Measurements from ENCODE around the gene RAD9A.

RAD9A gene

GRCh38 chr11:67405688-67406339 is 14.0 kb downstream of the RAD9A start:
- TF ChIP-seq CTCF (IDR thresholded peaks at IDR 0.05; ENCODE audit: low read depth, low read length) = no peak
- H3K4me3 ChIP-seq (ENCODE audit: low read depth, low read length) = no peak overlapping the region

- TF ChIP-seq CTCF (IDR thresholded peaks at IDR 0.05; ENCODE audit: low read depth, low read length) = no peak
- H3K4me3 ChIP-seq (ENCODE audit: low read depth, low read length) = no peak overlapping the region
Measured at GRCh38 chr11:67406420-67406968, 14.7 kb downstream of the RAD9A start.

GRCh38 chr11:67406969-67407687 is 15.3 kb downstream of the RAD9A start:
- TF ChIP-seq CTCF (IDR thresholded peaks at IDR 0.05; ENCODE audit: low read depth, low read length) = no peak
- H3K4me3 ChIP-seq (ENCODE audit: low read depth, low read length) = no peak overlapping the region

- no peak for TF ChIP-seq CTCF (IDR thresholded peaks at IDR 0.05; ENCODE audit: low read depth, low read length)
- no peak overlapping the region for H3K4me3 ChIP-seq (ENCODE audit: low read depth, low read length)
Measured at GRCh38 chr11:67407688-67408163, 15.9 kb downstream of the RAD9A start.

- no peak overlapping the region for H3K4me3 ChIP-seq (ENCODE audit: low read depth, low read length)
- no peak for TF ChIP-seq CTCF (IDR thresholded peaks at IDR 0.05; ENCODE audit: low read depth, low read length)
Measured at GRCh38 chr11:67408437-67409200, 16.8 kb downstream of the RAD9A start.

- H3K4me3 ChIP-seq (ENCODE audit: low read depth, low read length) = no peak overlapping the region
- TF ChIP-seq CTCF (IDR thresholded peaks at IDR 0.05; ENCODE audit: low read depth, low read length) = no peak
Measured at GRCh38 chr11:67409261-67409666, 17.5 kb downstream of the RAD9A start.
